ENCODE data around the gene DTD1.

DTD1 gene

GRCh38 chr20:18677126-18677525, 89.3 kb downstream of the DTD1 start:
- Histone ChIP-seq H3K27ac (peak overlapping the region; percentile 83), H3K36me3 (no peaks in the 10 kb centered on the region), H3K9me3 (no peaks in the 10 kb centered on the region), H3K4me3 (ENCODE audit: low read depth in 1 of 2, low read length in 1 of 2) (no peak overlapping the region), H3K4me1 (ENCODE audit: control insufficient read depth in 1 of 2, insufficient read depth in 1 of 2, low read depth in 1 of 2, low read length in 1 of 2) (peaks cover 25% of the 10 kb centered on the region in 2 experiments), H3K27me3 (no peaks in the 10 kb centered on the region)
- no peak for TF ChIP-seq CTCF (IDR thresholded peaks at IDR 0.05)

- H3K9me3 ChIP-seq, result no peaks in the 10 kb centered on the region
- peak overlapping the region in 1 of 2 experiments; percentile 23 for H3K4me3 ChIP-seq (ENCODE audit: low read depth in 1 of 2, low read length in 1 of 2)
- no peaks in the 10 kb centered on the region for H3K27me3 ChIP-seq
- H3K27ac ChIP-seq, result peak overlapping the region; percentile 83
- H3K36me3 ChIP-seq, result no peaks in the 10 kb centered on the region
- no peak for TF ChIP-seq CTCF (IDR thresholded peaks at IDR 0.05)
- peaks cover 25% of the 10 kb centered on the region in 2 experiments for H3K4me1 ChIP-seq (ENCODE audit: control insufficient read depth in 1 of 2, insufficient read depth in 1 of 2, low read depth in 1 of 2, low read length in 1 of 2)
Observed at GRCh38 chr20:18678549-18679419, 90.9 kb downstream of the DTD1 start.

GRCh38 chr20:18683839-18684238, 96.0 kb downstream of the DTD1 start:
- H3K9me3 ChIP-seq, result no peaks in the 10 kb centered on the region
- no peaks in the 10 kb centered on the region for H3K27me3 ChIP-seq
- no peak for TF ChIP-seq CTCF (IDR thresholded peaks at IDR 0.05)
- no peak overlapping the region for H3K27ac ChIP-seq
- no peak overlapping the region for H3K4me3 ChIP-seq (ENCODE audit: low read depth in 1 of 2, low read length in 1 of 2)
- peaks cover 9 to 10% of the 10 kb centered on the region in 2 experiments for H3K4me1 ChIP-seq (ENCODE audit: control insufficient read depth in 1 of 2, insufficient read depth in 1 of 2, low read depth in 1 of 2, low read length in 1 of 2)
- no peaks in the 10 kb centered on the region for H3K36me3 ChIP-seq

GRCh38 chr20:18684775-18685174, 96.9 kb downstream of the DTD1 start:
- Histone ChIP-seq H3K36me3 (no peaks in the 10 kb centered on the region), H3K27ac (no peak overlapping the region), H3K4me3 (ENCODE audit: low read depth in 1 of 2, low read length in 1 of 2) (no peak overlapping the region), H3K9me3 (no peaks in the 10 kb centered on the region), H3K4me1 (ENCODE audit: control insufficient read depth in 1 of 2, insufficient read depth in 1 of 2, low read depth in 1 of 2, low read length in 1 of 2) (peaks cover under 1% of the 10 kb centered on the region in 2 experiments), H3K27me3 (no peaks in the 10 kb centered on the region)
- TF ChIP-seq CTCF (IDR thresholded peaks at IDR 0.05), result no peak

GRCh38 chr20:18685406-18685805, 97.6 kb downstream of the DTD1 start:
- Histone ChIP-seq H3K36me3 (no peaks in the 10 kb centered on the region), H3K4me3 (ENCODE audit: low read depth in 1 of 2, low read length in 1 of 2) (no peak overlapping the region), H3K27me3 (no peaks in the 10 kb centered on the region), H3K4me1 (ENCODE audit: control insufficient read depth in 1 of 2, insufficient read depth in 1 of 2, low read depth in 1 of 2, low read length in 1 of 2) (no peaks in the 10 kb centered on the region), H3K27ac (no peak overlapping the region), H3K9me3 (no peaks in the 10 kb centered on the region)
- no peak for TF ChIP-seq CTCF (IDR thresholded peaks at IDR 0.05)
